SK-N-MC (cell line): ENCODE data around the gene FXYD1.

Experiments
- EZH2 ChIP-seq: fragments of 200-600 bp; sonication (generic); IDR thresholded peaks from one replicate; pipeline ENCODE4 v1.6.1; 2017; ENCODE audit warnings: antibody characterized with exemption
- POLR2AphosphoS5 ChIP-seq: IDR thresholded peaks from 2 replicates; pipeline ENCODE4 v1.6.1; 2012; ENCODE audit warnings: mild to moderate bottlenecking, low read depth, low read length, borderline replicate concordance

DNA sequence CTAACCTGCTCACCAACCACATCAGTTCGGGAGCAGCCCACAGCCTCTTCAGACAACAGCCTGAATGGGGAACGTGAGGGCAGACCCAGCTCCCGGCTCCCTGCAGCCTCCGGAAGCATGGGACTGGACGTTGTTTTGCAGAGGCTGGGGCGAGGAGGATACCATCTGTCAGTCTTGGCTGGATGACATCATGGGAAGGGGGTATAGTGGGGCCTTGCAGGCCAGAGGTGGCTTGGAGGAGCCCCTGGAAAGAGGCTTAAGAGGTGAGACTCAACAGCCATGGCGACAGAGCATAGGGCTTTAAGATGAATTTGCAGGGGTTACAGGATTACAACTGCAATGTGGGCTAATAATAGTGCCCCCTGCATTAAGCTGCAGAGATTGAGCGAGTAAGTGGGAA is 21.5 kb upstream of the FXYD1 start:
- TF ChIP-seq POLR2AphosphoS5 (no peak), EZH2 (no peak)
